HG02981 (cell line): ENCODE measurements around the gene TTYH3.
A peak's percentile ranks its signal among the peaks of the same experiment; 100 is the strongest.
"Not testable (repeated sequence)": the region's sequence is repeated elsewhere in the genome, so short reads cannot be mapped to it uniquely, and the experiment has no call there.

Experiments
- ATAC-seq: cut with Tn5 transposase; IDR thresholded peaks from one replicate; pipeline ENCODE4 v1.9.1; 2021; ENCODE audit warnings: mild to moderate bottlenecking, moderate library complexity; ENCODE audit not compliant: unreplicated experiment

TTYH3 gene, protein sequence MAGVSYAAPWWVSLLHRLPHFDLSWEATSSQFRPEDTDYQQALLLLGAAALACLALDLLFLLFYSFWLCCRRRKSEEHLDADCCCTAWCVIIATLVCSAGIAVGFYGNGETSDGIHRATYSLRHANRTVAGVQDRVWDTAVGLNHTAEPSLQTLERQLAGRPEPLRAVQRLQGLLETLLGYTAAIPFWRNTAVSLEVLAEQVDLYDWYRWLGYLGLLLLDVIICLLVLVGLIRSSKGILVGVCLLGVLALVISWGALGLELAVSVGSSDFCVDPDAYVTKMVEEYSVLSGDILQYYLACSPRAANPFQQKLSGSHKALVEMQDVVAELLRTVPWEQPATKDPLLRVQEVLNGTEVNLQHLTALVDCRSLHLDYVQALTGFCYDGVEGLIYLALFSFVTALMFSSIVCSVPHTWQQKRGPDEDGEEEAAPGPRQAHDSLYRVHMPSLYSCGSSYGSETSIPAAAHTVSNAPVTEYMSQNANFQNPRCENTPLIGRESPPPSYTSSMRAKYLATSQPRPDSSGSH

GRCh38 chr7:2631946-2632732 is at the start of gene TTYH3:
Gene TTYH3, plus strand, starts transcription at chr7:2631986. Its CDS starts 170 bp downstream, at chr7:2632156.
- ATAC-seq: peak; percentile 25

DNA sequence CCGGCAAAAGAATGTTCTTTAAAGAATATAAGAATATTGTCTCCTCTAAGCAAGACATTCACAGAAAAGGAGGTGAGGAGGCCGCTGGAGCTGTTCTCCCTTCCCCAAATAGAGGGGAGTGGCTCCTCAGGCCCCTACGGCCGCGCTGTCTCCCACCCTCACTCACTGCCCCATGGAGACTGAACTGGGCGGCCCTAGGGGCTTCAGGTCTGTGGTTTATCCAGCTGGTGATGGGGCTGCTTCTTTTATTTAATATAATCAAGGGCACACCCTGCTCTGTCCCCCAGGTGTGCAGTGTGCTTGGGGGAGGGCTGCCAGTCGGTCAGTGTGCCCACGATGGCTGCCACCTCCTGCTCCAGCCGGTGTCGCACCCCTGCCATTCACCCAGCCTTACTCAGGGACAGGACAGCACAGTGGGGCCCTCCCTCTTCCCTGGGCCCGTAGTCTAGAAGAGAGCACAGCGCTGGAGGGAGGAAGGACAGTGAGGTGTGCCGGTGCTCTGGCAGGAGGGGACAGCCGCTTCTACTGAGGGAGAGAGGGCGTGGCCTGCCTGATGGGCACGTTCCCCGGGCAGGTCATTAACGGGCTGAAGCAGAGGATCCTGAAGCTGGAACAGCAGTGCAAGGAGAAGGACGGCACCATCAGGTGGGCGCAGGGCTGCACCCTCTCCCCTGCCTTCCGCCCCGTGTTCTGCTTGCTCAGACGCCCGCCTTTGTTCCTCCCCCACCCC is 49.6 kb upstream of the TTYH3 start:
- no peak for ATAC-seq

GRCh38 chr7:2583798-2584580 is 47.8 kb upstream of the TTYH3 start:
- no peak for ATAC-seq

- ATAC-seq: no peak
These were observed 46.3 kb upstream of the TTYH3 start for GRCh38 chr7:2585446-2585845.

GRCh38 chr7:2586326-2587020 is 45.3 kb upstream of the TTYH3 start:
- ATAC-seq: no peak

GRCh38 chr7:2587134-2587533 is 44.7 kb upstream of the TTYH3 start:
- no peak for ATAC-seq

DNA sequence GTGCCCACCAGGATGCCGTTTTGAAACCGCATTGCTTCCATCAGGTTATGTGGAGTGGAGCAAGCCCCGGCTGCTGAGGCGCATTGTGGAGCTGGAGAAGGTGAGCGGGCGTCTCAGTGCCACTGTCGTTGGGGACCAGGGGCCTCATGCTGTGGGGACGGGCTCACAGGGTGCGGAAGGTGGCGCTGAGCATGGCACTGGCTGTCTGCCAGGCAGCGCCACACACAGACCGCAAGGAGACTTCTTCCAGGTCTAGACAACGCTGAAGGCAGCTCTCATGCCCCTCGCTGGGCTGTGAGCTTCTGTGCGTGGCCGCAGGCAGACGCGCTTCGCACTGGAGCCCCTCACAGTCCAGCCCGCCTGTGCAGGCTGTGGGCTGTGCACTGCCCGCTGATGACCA is 44.0 kb upstream of the TTYH3 start:
- ATAC-seq: no peak

GRCh38 chr7:2589341-2589740 is 42.4 kb upstream of the TTYH3 start:
- ATAC-seq: no peak

- not testable (repeated sequence) for ATAC-seq
These were observed 41.8 kb upstream of the TTYH3 start for GRCh38 chr7:2589941-2590340.

GRCh38 chr7:2592375-2592865 is 39.4 kb upstream of the TTYH3 start:
- no peak for ATAC-seq

DNA sequence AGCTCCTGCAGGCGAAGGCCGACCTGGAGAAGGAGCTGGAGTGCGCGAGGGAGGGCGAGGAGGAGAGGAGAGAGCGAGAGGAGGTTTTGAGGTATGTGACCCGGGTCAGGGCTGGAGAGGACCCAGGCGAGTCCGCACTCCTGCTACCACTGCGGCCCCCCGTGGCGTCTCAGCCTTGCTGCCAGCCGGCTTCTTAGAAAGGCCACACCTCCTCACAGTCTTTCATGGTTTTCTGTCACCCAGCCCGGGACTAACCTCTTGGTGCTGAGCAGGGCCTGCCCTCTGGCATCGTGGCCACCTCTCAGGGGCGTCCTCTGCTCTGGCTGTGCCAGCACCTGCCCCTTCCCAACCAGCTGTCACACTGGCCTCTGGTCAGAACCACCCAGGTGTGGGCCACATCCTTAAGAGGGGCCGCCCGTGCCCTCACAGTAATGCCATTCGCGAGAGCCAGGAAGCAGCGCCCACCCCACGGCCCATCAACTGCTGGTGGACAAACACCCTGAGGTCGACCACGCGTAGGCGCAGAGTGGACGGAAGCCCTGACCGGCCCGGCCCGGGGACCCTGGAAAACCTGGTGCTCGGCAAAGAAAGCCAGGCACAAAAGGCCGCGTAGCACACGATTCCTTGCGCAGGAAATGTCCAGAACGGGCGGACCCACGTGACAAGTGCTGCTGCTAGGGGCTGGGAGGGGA is 38.6 kb upstream of the TTYH3 start:
- ATAC-seq: no peak

- ATAC-seq: no peak
These were observed 37.2 kb upstream of the TTYH3 start for GRCh38 chr7:2594599-2594998.

DNA sequence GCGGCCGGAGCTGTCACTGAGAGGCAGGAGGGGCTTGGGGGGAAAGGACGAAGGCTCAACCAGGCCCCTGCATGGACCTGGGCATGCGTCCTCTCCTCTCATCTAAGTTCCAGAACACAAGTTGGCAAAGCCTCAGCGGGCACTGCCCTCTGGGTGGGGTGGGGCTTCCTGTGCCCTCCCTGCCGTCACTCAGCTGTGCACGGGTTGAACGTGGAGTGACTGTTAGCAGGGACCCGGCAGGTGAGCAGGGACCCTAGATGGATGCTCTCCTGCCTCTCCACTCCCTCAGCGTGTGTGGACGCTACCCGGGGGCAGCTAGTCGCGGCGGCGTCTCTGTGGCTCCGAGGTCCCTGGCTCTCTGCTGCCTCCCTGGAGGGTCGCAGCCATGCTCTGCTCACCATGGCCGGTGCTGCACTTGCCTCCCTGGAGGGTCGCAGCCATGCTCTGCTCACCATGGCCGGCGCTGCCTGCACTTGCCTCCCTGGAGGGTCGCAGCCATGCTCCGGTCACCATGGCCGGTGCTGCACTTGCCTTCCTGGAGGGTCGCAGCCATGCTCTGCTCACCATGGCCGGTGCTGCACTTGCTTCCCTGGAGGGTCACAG is 36.4 kb upstream of the TTYH3 start:
- no peak for ATAC-seq

GRCh38 chr7:2596464-2597272 is 35.1 kb upstream of the TTYH3 start:
- no peak for ATAC-seq

- no peak for ATAC-seq
These were observed 34.5 kb upstream of the TTYH3 start for GRCh38 chr7:2597273-2597640.

DNA sequence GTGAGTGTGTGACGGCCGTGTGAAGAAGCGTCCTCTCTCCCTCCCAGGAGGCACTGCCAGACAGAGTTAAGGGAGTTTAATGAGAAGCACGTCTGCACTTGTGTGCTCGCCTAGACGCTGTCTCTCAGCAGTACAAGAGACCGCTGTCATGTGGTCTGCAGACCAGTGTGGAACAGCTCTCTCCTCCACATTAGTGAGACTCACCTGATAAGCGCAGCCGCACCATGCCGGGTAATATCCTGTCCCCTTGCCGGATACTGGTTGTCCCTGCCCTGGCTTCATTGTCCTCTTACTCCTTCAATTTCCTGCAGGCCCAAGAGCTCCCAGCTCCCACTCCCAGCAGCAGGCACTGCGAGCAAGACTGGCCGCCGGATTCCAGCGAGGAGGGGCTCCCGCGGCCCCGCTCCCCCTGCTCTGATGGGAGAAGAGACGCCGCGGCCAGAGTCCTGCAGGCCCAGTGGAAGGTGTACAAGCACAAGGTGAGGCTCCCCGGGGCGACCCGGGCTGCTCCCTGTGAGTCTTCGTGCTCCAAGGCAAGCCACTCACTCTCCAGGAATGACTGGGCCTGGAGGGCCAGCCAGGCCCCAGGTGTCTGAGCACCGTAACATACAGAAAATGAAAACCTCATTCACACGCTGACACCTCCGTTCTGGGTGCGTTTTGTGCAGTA is 33.5 kb upstream of the TTYH3 start:
- no peak for ATAC-seq

DNA sequence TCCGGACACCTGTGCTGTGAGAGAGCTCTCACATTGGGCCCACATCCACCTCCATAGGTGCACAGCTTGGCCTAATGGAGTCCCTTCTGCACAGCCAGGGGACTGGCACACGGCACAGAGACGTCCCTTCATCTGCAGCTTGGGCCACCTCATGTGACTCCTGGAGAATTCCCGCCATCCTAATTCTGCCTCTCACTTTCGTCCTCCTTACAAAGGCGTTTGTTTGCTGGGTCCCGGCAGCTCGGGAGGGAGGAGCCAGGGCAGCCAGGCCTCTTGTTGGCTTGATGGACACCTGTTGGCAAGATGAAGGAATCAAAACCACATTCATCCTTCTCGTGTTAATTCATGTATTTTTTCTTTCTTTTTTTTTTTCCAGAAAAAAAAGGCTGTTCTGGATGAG is 30.7 kb upstream of the TTYH3 start:
- ATAC-seq: no peak
